Neural cell (in vitro differentiated cells): Measurements from ENCODE around the gene PLA2G6. TPM values are rescaled to one million over a fixed set of nuclear protein-coding genes. Genes with fewer than 3 reads are reported as not detected.

Experiments
- H2AFZ ChIP-seq: fragments of 200-600, 300-800 bp; sonication (generic), shearing (Covaris generic); 2 replicates; pipeline ENCODE4 v1.6.0; 2014; ENCODE audit warnings: low read depth, mild to moderate bottlenecking, antibody characterized with exemption, low read length, moderate library complexity
- H3F3A ChIP-seq: fragments of 200-600 bp; shearing (Covaris generic); 2 replicates; pipeline ENCODE4 v1.6.1; 2016; ENCODE audit warnings: mild to moderate bottlenecking, moderate library complexity, mixed read lengths, antibody characterized with exemption, low read length; ENCODE audit not compliant: insufficient read depth, poor library complexity, severe bottlenecking
- H3K27ac ChIP-seq: fragments of 200-600, 300-800 bp; sonication (generic), shearing (Covaris generic); 2 replicates; pipeline ENCODE4 v1.5.1; 2014; ENCODE audit warnings: mild to moderate bottlenecking, low read length, moderate library complexity
- H3K27me3 ChIP-seq: fragments of 300-800, 200-600 bp; sonication (generic), shearing (Covaris generic); 2 replicates; pipeline ENCODE4 v1.6.0; 2014; ENCODE audit warnings: mild to moderate bottlenecking, low read depth, low read length, moderate library complexity; ENCODE audit not compliant: insufficient read depth
- H3K36me3 ChIP-seq: fragments of 300-800, 200-600 bp; sonication (generic), shearing (Covaris generic); 2 replicates; pipeline ENCODE4 v1.5.1; 2014; ENCODE audit warnings: mild to moderate bottlenecking, antibody characterized with exemption, low read length, moderate library complexity; ENCODE audit not compliant: insufficient read depth
- H3K4me2 ChIP-seq: fragments of 300-800, 200-600 bp; sonication (generic), shearing (Covaris generic); 2 replicates; pipeline ENCODE4 v1.6.0; 2014; ENCODE audit warnings: mild to moderate bottlenecking, low read length
- H3K4me3 ChIP-seq: fragments of 300-800, 200-600 bp; sonication (generic), shearing (Covaris generic); 2 replicates; pipeline ENCODE4 v1.5.1; 2014; ENCODE audit warnings: mild to moderate bottlenecking, low read length, moderate library complexity
- H3K79me2 ChIP-seq: fragments of 200-600 bp; shearing (Covaris generic); replicated peaks from 2 replicates; pipeline ENCODE4 v1.6.0; 2014; ENCODE audit warnings: mild to moderate bottlenecking, low read length, moderate library complexity; ENCODE audit not compliant: insufficient read depth
- H3K9ac ChIP-seq: fragments of 300-800, 200-600 bp; sonication (generic), shearing (Covaris generic); 2 replicates; pipeline ENCODE4 v1.6.1; 2016; ENCODE audit warnings: mild to moderate bottlenecking, low read length, mixed read lengths
- H3K9me2 ChIP-seq: fragments of 200-600 bp; shearing (Covaris generic); 2 replicates; pipeline ENCODE4 v1.6.1; 2016; ENCODE audit warnings: mild to moderate bottlenecking, low read length, mixed read lengths; ENCODE audit not compliant: insufficient read depth
- H3K9me3 ChIP-seq: fragments of 200-600, 300-800 bp; sonication (generic), shearing (Covaris generic); 2 replicates; pipeline ENCODE4 v1.6.1; 2016; ENCODE audit warnings: mild to moderate bottlenecking, mixed run types, low read length, moderate library complexity, mixed read lengths
- H4K20me1 ChIP-seq: fragments of 200-600 bp; shearing (Covaris generic); 2 replicates; pipeline ENCODE4 v1.6.1; 2016; ENCODE audit warnings: mild to moderate bottlenecking, mixed run types; ENCODE audit not compliant: insufficient read depth
- CTCF ChIP-seq: fragments of 450-650 bp; IDR thresholded peaks from 2 replicates; pipeline ENCODE4 v1.5.1; 2014; ENCODE audit warnings: antibody characterized with exemption, mild to moderate bottlenecking, moderate library complexity; ENCODE audit not compliant: poor library complexity, severe bottlenecking
- EP300 ChIP-seq: fragments of 450-650 bp; conservative IDR thresholded peaks from 2 replicates; pipeline ENCODE4 v1.6.1; 2014; ENCODE audit warnings: antibody characterized with exemption, mild to moderate bottlenecking, moderate library complexity; ENCODE audit not compliant: poor library complexity, severe bottlenecking
- EZH2 ChIP-seq: fragments of 200-600, 300-800 bp; shearing (Covaris generic), sonication (generic); IDR thresholded peaks from 2 replicates; pipeline ENCODE4 v1.6.1; 2014; ENCODE audit warnings: antibody characterized with exemption, low read length, borderline replicate concordance, mild to moderate bottlenecking; ENCODE audit not compliant: insufficient read depth, poor library complexity, severe bottlenecking
- MXI1 ChIP-seq: fragments of 450-650 bp; conservative IDR thresholded peaks from 2 replicates; pipeline ENCODE4 v1.6.1; 2014; ENCODE audit warnings: antibody characterized with exemption, mild to moderate bottlenecking; ENCODE audit not compliant: poor library complexity, severe bottlenecking
- POLR2AphosphoS5 ChIP-seq: IDR thresholded peaks from 2 replicates; pipeline ENCODE4 v1.6.1; 2012
- RAD21 ChIP-seq: fragments of 450-650 bp; conservative IDR thresholded peaks from 2 replicates; pipeline ENCODE4 v1.6.1; 2014; ENCODE audit warnings: antibody characterized with exemption, mild to moderate bottlenecking, moderate library complexity
- REST ChIP-seq: IDR thresholded peaks from 2 replicates; pipeline ENCODE4 v1.6.1; 2012; ENCODE audit warnings: borderline replicate concordance
- SMC3 ChIP-seq: fragments of 450-650 bp; conservative IDR thresholded peaks from 2 replicates; pipeline ENCODE4 v1.6.1; 2014; ENCODE audit warnings: antibody characterized with exemption, mild to moderate bottlenecking, moderate library complexity; ENCODE audit not compliant: poor library complexity
- TAF1 ChIP-seq: IDR thresholded peaks from 2 replicates; pipeline ENCODE4 v1.6.1; 2012; ENCODE audit warnings: low read depth
- polyA plus RNA-seq: library from polyadenylated mRNA; depleted of rRNA; stranded (reverse); fragments of >200 nt; gene quantifications from 2 replicates; pipeline ENCODE4 v1.2.3, GENCODE V29; 2014

The PLA2G6 gene
- polyA plus RNA-seq, 1 donor from 2014 or later: 18.5 TPM

DNA sequence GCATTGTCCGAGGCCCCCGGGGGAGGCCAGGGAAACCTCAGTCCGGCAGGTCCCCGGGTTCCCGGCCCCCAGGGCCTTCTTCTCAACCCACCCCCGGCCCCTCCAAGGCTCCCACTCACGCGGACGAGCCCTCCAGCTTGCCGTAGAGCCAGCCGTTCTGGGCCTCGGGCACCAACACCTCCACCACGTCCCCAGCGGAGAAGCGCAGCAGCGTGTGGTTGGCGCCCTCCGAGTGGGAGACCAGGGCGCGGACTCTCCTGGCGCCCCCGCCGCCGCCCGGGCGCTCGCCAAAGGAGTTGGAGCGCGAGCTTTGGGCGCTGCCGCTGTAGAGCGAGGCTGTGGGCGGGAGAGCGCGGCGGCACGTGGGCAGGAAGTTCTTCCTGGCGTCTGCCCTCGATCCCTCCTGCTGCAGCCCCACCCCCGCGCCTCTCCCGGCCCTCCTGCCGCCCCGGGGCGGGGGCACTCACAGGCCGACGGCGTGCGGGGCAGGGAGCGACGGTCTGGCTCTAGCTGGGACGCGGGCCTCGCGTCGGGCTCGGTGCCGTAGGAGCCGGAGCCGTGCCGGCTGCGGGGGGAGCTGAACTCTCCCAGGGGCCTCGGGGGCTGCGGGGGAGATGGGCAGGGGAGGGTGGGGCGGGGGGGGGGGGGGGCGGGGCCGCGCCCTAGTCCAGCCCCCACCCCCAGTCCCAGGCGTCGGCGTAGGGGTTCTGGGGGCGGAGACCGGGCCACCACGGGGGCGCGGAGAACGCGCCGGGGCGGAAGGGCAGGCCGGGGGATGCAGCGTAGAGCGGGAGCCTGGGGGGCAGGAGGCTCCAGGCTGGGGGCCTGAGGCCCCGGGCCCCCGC, 92.8 kb downstream of the PLA2G6 start:
- H3F3A ChIP-seq: no peaks in the 10 kb centered on the region
- H3K9me2 ChIP-seq: no peaks in the 10 kb centered on the region
- H2AFZ ChIP-seq: no peak overlapping the region
- no peaks in the 10 kb centered on the region for H3K9me3 ChIP-seq
- no peaks in the 10 kb centered on the region for H4K20me1 ChIP-seq
- no peaks in the 10 kb centered on the region for H3K36me3 ChIP-seq
- H3K27me3 ChIP-seq: no peaks in the 10 kb centered on the region
- no peak overlapping the region for H3K9ac ChIP-seq
- TF ChIP-seq TAF1 (no peak), MXI1 (no peak), EZH2 (no peak), POLR2AphosphoS5 (no peak), REST (no peak), CTCF (no peak)
- H3K79me2 ChIP-seq: no peaks in the 10 kb centered on the region
- H3K4me3 ChIP-seq: no peak overlapping the region
- H3K27ac ChIP-seq: no peak overlapping the region
- no peak overlapping the region for H3K4me2 ChIP-seq

GRCh38 chr22:38087855-38088254, 93.8 kb downstream of the PLA2G6 start:
- H3K27me3 ChIP-seq: no peaks in the 10 kb centered on the region
- no peak overlapping the region for H3K4me2 ChIP-seq
- H2AFZ ChIP-seq: no peak overlapping the region
- H3K36me3 ChIP-seq: no peaks in the 10 kb centered on the region
- no peaks in the 10 kb centered on the region for H3K9me3 ChIP-seq
- H3K4me3 ChIP-seq: no peak overlapping the region
- H3K79me2 ChIP-seq: no peaks in the 10 kb centered on the region
- no peak for TF ChIP-seq EZH2
- TF ChIP-seq REST: no peak
- no peak for TF ChIP-seq SMC3
- TF ChIP-seq CTCF: no peak
- TF ChIP-seq MXI1: no peak
- TF ChIP-seq RAD21: no peak
- TF ChIP-seq TAF1: no peak
- TF ChIP-seq EP300: no peak
- no peak for TF ChIP-seq POLR2AphosphoS5
- no peaks in the 10 kb centered on the region for H3F3A ChIP-seq
- H3K9ac ChIP-seq: no peak overlapping the region
- no peaks in the 10 kb centered on the region for H4K20me1 ChIP-seq
- no peak overlapping the region for H3K27ac ChIP-seq
- no peaks in the 10 kb centered on the region for H3K9me2 ChIP-seq
